Mesendoderm (in vitro differentiated cells): Measurements from ENCODE around the gene ADAMTS5.

Source experiments
- DNase-seq: peaks from one replicate; pipeline ENCODE4 v3.0.0; 2013
- H2AK5ac ChIP-seq: 2 replicates; pipeline ENCODE4 v1.6.1; 2013; ENCODE audit warnings: low read length, inconsistent platforms
- H2BK120ac ChIP-seq: 2 replicates; pipeline ENCODE4 v1.6.1; 2013; ENCODE audit warnings: low read depth, mild to moderate bottlenecking, low read length, moderate library complexity, mixed read lengths
- H2BK15ac ChIP-seq: replicated peaks from 2 replicates; pipeline ENCODE4 v1.6.1; 2013; ENCODE audit warnings: low read depth, mild to moderate bottlenecking, moderate library complexity
- H2BK5ac ChIP-seq: 2 replicates; pipeline ENCODE4 v1.6.1; 2013; ENCODE audit warnings: low read length, inconsistent platforms
- H3K18ac ChIP-seq: 2 replicates; pipeline ENCODE4 v1.6.1; 2013; ENCODE audit warnings: mild to moderate bottlenecking, low read length, mixed read lengths
- H3K23ac ChIP-seq: one replicate; pipeline ENCODE4 v1.6.1; 2013; ENCODE audit warnings: low read length
- H3K27ac ChIP-seq: 2 replicates; pipeline ENCODE4 v1.5.1; 2013; ENCODE audit warnings: low read depth, mild to moderate bottlenecking, inconsistent platforms, low read length, moderate library complexity
- H3K27me3 ChIP-seq: 2 replicates; pipeline ENCODE4 v1.6.1; 2013; ENCODE audit warnings: low read length, control low read depth, mild to moderate bottlenecking, inconsistent platforms; ENCODE audit not compliant: insufficient read depth, poor library complexity
- H3K36me3 ChIP-seq: 2 replicates; pipeline ENCODE4 v1.6.1; 2013; ENCODE audit warnings: low read length, inconsistent platforms; ENCODE audit not compliant: control insufficient read depth, insufficient read depth
- H3K4ac ChIP-seq: one replicate; pipeline ENCODE4 v1.6.1; 2013; ENCODE audit warnings: low read depth, mild to moderate bottlenecking, low read length, moderate library complexity
- H3K4me1 ChIP-seq: 2 replicates; pipeline ENCODE4 v1.6.1; 2013; ENCODE audit warnings: low read depth, low read length, inconsistent platforms; ENCODE audit not compliant: control insufficient read depth
- H3K4me2 ChIP-seq: 2 replicates; pipeline ENCODE4 v1.6.1; 2013; ENCODE audit warnings: low read length
- H3K4me3 ChIP-seq: 2 replicates; pipeline ENCODE4 v1.5.1; 2013; ENCODE audit warnings: mild to moderate bottlenecking, low read length
- H3K56ac ChIP-seq: one replicate; pipeline ENCODE4 v1.6.1; 2013; ENCODE audit warnings: low read length
- H3K79me1 ChIP-seq: 2 replicates; pipeline ENCODE4 v1.6.1; 2013; ENCODE audit warnings: low read length, inconsistent platforms
- H3K79me2 ChIP-seq: 2 replicates; pipeline ENCODE4 v1.6.1; 2013; ENCODE audit warnings: mild to moderate bottlenecking, low read length; ENCODE audit not compliant: control insufficient read depth, insufficient read depth
- H3K9ac ChIP-seq: 2 replicates; pipeline ENCODE4 v1.6.1; 2013; ENCODE audit warnings: low read length, inconsistent platforms
- H4K5ac ChIP-seq: one replicate; pipeline ENCODE4 v1.6.1; 2013; ENCODE audit warnings: low read length
- H4K8ac ChIP-seq: one replicate; pipeline ENCODE4 v1.6.1; 2013; ENCODE audit warnings: low read depth, mild to moderate bottlenecking, control low read depth, low read length, moderate library complexity
- WGBS: extraction: QIAGEN DNeasy Blood & Tissue Kit; methylation state at CpG from one replicate; pipeline ENCODE4 v1.1.7; 2013; ENCODE audit warnings: low lambda C conversion rate, missing lambda C conversion rate; ENCODE audit not compliant: insufficient coverage; ENCODE audit errors: extremely low coverage; 5-methylcytosine and 5-hydroxymethylcytosine counted together

Gene ADAMTS5

DNA sequence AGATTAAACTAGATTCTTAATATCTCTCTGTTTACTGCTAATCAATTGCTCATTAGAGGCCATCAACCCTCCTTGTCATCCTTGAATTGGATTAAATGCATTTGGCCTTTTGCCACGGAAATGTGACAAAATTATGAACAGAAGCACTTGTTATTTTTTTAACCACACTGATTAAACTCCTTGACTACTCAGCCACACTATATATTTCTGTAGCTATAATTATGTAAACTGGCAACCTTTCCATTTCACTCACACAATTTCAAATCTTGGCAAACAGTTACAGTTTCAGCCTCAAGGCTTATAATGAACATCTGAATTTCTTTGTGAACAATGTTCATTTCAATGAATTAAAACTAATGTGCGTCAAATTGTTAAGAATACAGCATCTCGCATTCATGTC is 10.1 kb downstream of the ADAMTS5 start:
- Histone ChIP-seq H3K56ac (no peak overlapping the region), H3K9ac (no peak overlapping the region), H2BK5ac (no peak overlapping the region), H3K23ac (no peak overlapping the region), H3K27me3 (no peaks in the 10 kb centered on the region), H3K79me2 (no peaks in the 10 kb centered on the region), H3K36me3 (no peaks in the 10 kb centered on the region), H4K5ac (no peak overlapping the region), H3K27ac (no peak overlapping the region), H3K4ac (no peak overlapping the region), H2BK15ac (no peak overlapping the region), H4K8ac (no peak overlapping the region), H2BK120ac (no peak overlapping the region), H3K18ac (no peak overlapping the region), H3K4me1 (no peaks in the 10 kb centered on the region), H3K79me1 (no peaks in the 10 kb centered on the region), H2AK5ac (no peak overlapping the region), H3K4me2 (no peak overlapping the region), H3K4me3 (no peak overlapping the region)
- no peak for DNase-seq
- WGBS: no CpG with 5 or more reads among the region's 3 CpGs

DNA sequence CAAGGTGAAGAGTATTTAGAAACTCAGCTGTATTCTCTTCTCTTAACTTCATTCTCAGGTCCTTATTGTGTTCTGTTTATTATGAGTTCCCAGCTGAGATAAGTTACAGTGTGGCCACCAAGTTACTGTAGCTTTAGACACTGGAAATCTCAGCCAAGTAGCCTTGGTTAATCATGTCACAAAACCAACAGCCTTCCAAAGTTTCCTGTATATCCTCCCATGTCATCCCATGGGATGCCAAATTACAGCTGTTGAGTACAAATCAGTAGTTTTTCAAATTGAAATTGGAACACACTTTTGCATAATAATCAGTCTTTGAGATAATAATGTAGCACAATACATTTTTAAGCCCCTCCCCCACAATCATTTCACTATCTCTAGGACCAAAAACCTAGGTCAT is 10.7 kb downstream of the ADAMTS5 start:
- Histone ChIP-seq H3K79me1 (no peaks in the 10 kb centered on the region), H3K56ac (no peak overlapping the region), H2BK15ac (no peak overlapping the region), H3K27me3 (no peaks in the 10 kb centered on the region), H3K18ac (no peak overlapping the region), H3K4me3 (no peak overlapping the region), H3K9ac (no peak overlapping the region), H3K23ac (no peak overlapping the region), H3K4me1 (no peaks in the 10 kb centered on the region), H3K4me2 (no peak overlapping the region), H2BK120ac (no peak overlapping the region), H3K36me3 (no peaks in the 10 kb centered on the region), H3K79me2 (no peaks in the 10 kb centered on the region), H4K8ac (no peak overlapping the region), H3K27ac (no peak overlapping the region), H4K5ac (no peak overlapping the region), H3K4ac (no peak overlapping the region), H2BK5ac (no peak overlapping the region), H2AK5ac (no peak overlapping the region)
- no peak for DNase-seq

DNA sequence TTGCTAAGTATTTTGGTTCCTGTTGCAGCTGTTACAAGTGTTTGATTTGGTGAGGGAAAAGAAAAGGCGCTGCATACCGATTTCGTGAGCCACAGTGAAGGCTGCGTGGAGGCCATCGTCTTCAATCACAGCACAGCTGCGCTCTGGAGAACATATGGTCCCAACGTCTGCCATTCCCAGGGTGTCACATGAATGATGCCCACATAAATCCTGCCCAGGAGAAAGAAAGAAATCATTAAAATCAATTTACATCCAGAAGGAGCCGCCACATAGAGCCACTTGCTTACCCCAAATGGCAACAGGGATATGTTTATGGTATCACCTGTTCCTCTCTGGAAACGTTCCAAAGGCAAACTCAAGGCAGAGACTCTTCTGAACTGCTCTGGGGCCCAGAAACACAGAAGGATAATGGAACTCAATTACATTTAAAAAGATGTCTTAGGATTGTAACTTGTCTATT is 12.2 kb downstream of the ADAMTS5 start:
- no peak overlapping the region for H3K56ac ChIP-seq
- H3K27ac ChIP-seq: no peak overlapping the region
- no peak overlapping the region for H3K18ac ChIP-seq
- no peaks in the 10 kb centered on the region for H3K27me3 ChIP-seq
- H3K9ac ChIP-seq: no peak overlapping the region
- no peak overlapping the region for H4K8ac ChIP-seq
- DNase-seq: no peak
- no peak overlapping the region for H3K4me2 ChIP-seq
- no peak overlapping the region for H3K4me3 ChIP-seq
- H2BK120ac ChIP-seq: no peak overlapping the region
- no peak overlapping the region for H4K5ac ChIP-seq
- H2BK15ac ChIP-seq: no peak overlapping the region
- H3K36me3 ChIP-seq: no peaks in the 10 kb centered on the region
- no CpG with 5 or more reads among the region's 9 CpGs for WGBS
- H3K23ac ChIP-seq: no peak overlapping the region
- no peak overlapping the region for H2AK5ac ChIP-seq
- H3K79me2 ChIP-seq: no peaks in the 10 kb centered on the region
- no peak overlapping the region for H3K4ac ChIP-seq
- no peak overlapping the region for H2BK5ac ChIP-seq
- no peaks in the 10 kb centered on the region for H3K4me1 ChIP-seq
- no peaks in the 10 kb centered on the region for H3K79me1 ChIP-seq

- H3K79me1 ChIP-seq: no peaks in the 10 kb centered on the region
- no peaks in the 10 kb centered on the region for H3K36me3 ChIP-seq
- no peak overlapping the region for H3K56ac ChIP-seq
- no peak overlapping the region for H3K9ac ChIP-seq
- H3K4me2 ChIP-seq: no peak overlapping the region
- no peak overlapping the region for H4K8ac ChIP-seq
- H3K4ac ChIP-seq: no peak overlapping the region
- no peaks in the 10 kb centered on the region for H3K4me1 ChIP-seq
- no peak overlapping the region for H3K18ac ChIP-seq
- no CpG with 5 or more reads among the region's 9 CpGs for WGBS
- H3K27ac ChIP-seq: no peak overlapping the region
- no peak overlapping the region for H3K23ac ChIP-seq
- no peak overlapping the region for H2BK5ac ChIP-seq
- DNase-seq: peak; percentile 16
- no peak overlapping the region for H2AK5ac ChIP-seq
- H2BK15ac ChIP-seq: no peak overlapping the region
- H3K27me3 ChIP-seq: no peaks in the 10 kb centered on the region
- no peaks in the 10 kb centered on the region for H3K79me2 ChIP-seq
- no peak overlapping the region for H4K5ac ChIP-seq
- no peak overlapping the region for H2BK120ac ChIP-seq
- H3K4me3 ChIP-seq: no peak overlapping the region
Measured at GRCh38 chr21:26952374-26953066, 14.4 kb downstream of the ADAMTS5 start.

GRCh38 chr21:26949830-26950229 is 17.1 kb downstream of the ADAMTS5 start:
- Histone ChIP-seq H3K79me1 (no peaks in the 10 kb centered on the region), H3K27me3 (no peaks in the 10 kb centered on the region), H4K8ac (no peak overlapping the region), H2BK5ac (no peak overlapping the region), H3K23ac (no peak overlapping the region), H2AK5ac (no peak overlapping the region), H3K4me2 (no peak overlapping the region), H3K4me3 (no peak overlapping the region), H3K9ac (no peak overlapping the region), H2BK15ac (no peak overlapping the region), H3K36me3 (no peaks in the 10 kb centered on the region), H4K5ac (no peak overlapping the region), H3K79me2 (no peaks in the 10 kb centered on the region), H3K27ac (no peak overlapping the region), H2BK120ac (no peak overlapping the region), H3K18ac (no peak overlapping the region), H3K4ac (no peak overlapping the region), H3K4me1 (no peaks in the 10 kb centered on the region), H3K56ac (no peak overlapping the region)
- no CpG with 5 or more reads among the region's 4 CpGs for WGBS
- no peak for DNase-seq

- H3K4me1 ChIP-seq: no peaks in the 10 kb centered on the region
- no peak overlapping the region for H3K27ac ChIP-seq
- WGBS: no CpG with 5 or more reads among the region's 2 CpGs
- no peak overlapping the region for H3K4ac ChIP-seq
- H3K9ac ChIP-seq: no peak overlapping the region
- no peak overlapping the region for H2BK15ac ChIP-seq
- no peak overlapping the region for H3K18ac ChIP-seq
- no peak overlapping the region for H4K5ac ChIP-seq
- no peak overlapping the region for H2BK5ac ChIP-seq
- H3K79me2 ChIP-seq: no peaks in the 10 kb centered on the region
- no peak overlapping the region for H3K23ac ChIP-seq
- no peak for DNase-seq
- no peaks in the 10 kb centered on the region for H3K36me3 ChIP-seq
- no peak overlapping the region for H3K4me2 ChIP-seq
- no peak overlapping the region for H3K56ac ChIP-seq
- no peaks in the 10 kb centered on the region for H3K27me3 ChIP-seq
- H2BK120ac ChIP-seq: no peak overlapping the region
- H3K79me1 ChIP-seq: no peaks in the 10 kb centered on the region
- no peak overlapping the region for H2AK5ac ChIP-seq
- H3K4me3 ChIP-seq: no peak overlapping the region
- no peak overlapping the region for H4K8ac ChIP-seq
Measured at GRCh38 chr21:26948194-26948593, 18.7 kb downstream of the ADAMTS5 start.
